Ureter (tissue), 1 donor: ENCODE results near the gene POC1B. TPM values are rescaled to one million over a fixed set of nuclear protein-coding genes. Genes with fewer than 3 reads are reported as not detected.
A peak's percentile ranks its signal among the peaks of the same experiment; 100 is the strongest.

Experiments
- DNase-seq: peaks from one replicate; pipeline ENCODE4 v3.0.0-alpha.2; 2020; ENCODE audit warnings: low spot score
- total RNA-seq: library from RNA; stranded (reverse); gene quantifications from one replicate; pipeline ENCODE4 v1.2.4, GENCODE V29; 2023
- donor health status: DM: yes; HTN: yes; CAD: no.

Gene POC1B
- total RNA-seq, 1 donor from 2014 or later: 32.3 TPM

DNA sequence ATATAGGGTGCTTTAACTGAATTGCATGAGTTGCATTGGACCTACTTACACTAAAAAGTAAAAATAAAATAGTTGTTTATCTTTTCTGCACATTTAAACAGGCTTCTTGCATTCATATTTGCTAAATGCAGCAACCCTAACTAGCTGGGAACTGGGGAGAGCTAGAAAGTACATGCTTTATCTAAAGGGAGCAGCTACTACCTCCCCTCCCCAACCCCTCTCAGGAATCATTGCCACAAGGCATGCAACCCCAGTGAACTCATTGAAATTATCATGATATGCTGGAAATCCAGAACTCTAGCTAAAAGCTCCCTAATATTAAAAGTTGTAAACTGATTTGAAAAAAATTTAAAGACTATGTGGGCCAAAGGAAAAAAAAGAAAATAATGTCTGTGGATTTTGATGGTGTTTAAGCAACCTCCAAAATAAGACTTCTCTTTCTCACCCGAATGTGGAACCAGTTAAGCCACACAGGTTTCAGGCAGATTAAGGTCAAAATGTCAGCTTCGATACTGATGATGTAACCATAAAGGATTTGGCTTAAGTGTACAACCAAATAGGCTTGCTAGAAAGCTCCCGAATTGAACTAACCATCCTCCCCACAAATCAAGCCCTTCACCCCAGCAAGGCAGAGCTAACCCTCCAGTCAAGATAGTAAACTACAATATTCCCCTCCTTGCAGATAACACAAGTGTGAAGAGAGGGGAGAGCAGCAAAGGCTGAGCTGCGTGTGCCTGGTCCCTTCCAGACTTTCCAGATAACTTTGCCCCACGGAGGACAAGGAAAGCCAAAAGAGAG lies 13.8 kb upstream of the POC1B start:
- DNase-seq: no peak

DNA sequence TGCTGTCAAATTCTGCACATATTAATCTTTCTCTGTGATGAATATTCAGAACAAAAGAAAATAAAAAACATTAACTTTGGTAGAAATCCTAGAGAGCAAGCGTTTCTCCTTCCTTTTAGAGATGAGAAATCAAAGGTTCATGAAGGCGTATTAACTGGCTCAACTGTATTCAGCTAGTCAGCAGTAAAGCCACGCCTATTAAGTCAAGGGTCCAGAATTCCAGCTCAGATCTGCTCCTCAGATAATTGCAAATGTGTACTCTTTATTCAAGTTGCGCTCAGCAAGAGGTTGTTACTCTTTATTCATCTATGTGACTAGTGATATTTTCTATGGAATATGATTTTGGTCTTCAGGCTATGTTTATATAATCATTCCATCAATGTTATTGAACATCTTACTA lies 13.1 kb upstream of the POC1B start:
- no peak for DNase-seq

DNA sequence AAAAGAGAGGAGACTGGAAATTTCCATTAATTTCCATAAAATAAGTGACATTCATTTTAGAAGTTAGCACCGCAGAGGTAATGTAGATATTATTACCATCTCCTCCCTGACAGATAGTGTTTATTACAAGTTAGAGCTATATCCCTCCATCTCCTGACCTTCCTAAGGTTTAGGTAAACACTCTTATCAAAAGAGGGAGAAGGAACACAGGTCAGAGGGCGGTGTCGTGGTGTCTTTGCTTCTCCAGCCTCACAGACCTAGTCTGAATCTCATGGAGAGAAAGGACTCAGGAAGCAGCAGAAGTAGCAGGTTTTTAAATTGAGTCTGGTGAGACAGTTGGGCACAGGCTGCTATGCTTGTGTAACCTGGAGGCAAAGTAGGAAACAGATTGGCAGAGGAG lies 11.5 kb upstream of the POC1B start:
- no peak for DNase-seq

GRCh38 chr12:89529738-89530137 lies 3.9 kb upstream of the POC1B start:
- DNase-seq: no peak

- no peak for DNase-seq
These were observed 2.6 kb upstream of the POC1B start for GRCh38 chr12:89528434-89528833.

- DNase-seq: peak; percentile 48
These were observed 483 bp downstream of the POC1B start for GRCh38 chr12:89525305-89525823.

DNA sequence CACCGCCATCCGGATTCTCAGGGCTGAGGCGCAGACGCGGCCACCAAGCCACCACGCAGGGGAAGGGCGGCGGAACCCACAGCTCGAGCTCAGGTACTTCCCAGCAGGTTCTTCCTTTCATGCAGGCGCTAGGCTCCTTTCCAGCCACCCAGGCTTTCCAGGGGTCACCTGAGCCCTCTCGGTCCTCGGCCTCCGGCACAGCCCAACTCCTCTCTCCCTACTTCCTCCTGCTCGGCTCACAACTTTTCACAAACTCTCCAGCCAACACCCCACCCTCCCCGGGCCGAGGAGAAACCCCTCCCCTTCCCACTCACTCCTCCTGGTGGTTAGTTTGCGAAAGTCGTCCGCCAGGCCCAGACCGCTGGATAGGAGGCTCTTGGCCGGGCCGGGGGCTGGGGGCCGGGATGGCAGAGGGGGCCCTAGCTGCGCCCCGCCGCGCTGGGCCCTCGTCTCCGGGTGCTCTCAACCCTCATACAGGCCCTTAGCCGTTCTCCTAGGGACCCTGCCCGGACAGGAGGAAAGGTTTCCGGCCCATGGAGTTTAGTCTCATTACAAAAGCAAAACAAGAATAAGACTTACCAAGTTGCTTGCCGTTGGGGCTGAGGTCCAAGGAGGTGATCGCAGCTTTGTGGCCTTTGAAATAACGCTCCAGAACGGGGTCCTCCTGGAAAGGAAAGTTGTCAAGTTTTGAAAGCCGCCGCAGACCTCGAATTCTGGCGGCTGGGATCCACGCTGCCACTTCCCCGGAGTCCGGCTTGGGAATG lies 1.1 kb downstream of the POC1B start, which contains the start of gene GALNT4:
GALNT4 (minus strand) TSS at position 256 of the 764 bp plus-strand sequence; CDS start at position 9, 247 bp downstream.
- peak; percentile 93 for DNase-seq

- no peak for DNase-seq
These were observed 1.9 kb downstream of the POC1B start for GRCh38 chr12:89523843-89524540.

GRCh38 chr12:89523393-89523792 lies 2.5 kb downstream of the POC1B start:
- DNase-seq: no peak

DNA sequence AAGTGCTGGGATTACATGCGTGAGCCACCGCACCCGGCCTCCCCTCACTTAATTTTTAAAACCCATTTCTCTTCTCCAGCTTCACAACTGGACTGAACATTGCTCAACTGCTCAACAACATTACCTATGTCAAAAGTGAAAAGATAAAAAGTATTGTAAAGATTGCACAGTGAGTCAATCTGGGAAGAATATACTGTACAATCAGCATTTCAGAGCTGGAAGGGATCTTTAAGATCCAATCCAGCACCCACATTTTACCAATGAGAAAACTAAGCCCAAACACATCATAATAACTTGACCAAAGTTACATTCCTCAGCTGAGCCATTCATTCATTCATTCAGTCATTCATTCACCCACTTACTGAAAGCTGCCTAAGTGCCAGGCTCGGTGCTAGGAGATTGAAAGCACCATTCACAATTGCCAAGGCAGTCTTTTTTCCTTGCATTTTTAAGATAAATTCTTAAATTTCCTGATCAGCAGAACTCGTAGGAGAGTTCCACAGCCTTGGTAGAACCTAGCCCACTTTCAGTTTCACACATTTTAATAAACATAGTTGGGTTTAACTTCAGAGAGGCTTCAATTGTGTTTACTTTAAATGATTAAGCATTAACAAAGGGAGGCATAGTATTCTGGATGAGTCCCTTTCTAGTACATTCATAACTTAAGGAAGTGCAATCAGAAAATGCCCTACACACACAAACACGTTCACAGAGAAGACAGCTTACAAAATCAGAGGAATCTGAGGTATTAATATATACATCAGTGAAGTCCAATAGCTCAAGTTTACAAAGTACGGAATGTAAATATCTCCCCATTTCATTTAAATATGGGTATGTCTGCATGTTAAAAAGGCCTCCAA lies 4.3 kb downstream of the POC1B start:
- no peak for DNase-seq

DNA sequence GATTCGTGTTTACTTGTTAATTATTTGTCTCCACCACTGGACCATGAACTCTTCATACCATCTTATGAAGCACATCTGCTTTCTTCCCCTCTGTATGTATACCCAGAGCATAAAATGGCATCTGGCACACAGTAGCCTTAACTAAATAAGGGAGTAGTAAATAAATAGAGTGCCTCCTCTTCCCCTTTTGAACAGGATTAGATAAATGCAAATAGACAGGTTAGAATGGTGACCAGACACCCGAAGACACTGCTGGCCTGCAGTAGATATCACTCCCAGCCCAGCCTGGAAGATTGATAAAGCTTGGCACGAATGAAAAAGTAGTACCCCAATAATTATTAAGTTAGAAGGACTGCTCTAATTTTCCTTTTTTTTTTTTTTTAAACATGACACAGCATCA lies 8.1 kb downstream of the POC1B start:
- DNase-seq: no peak

DNA sequence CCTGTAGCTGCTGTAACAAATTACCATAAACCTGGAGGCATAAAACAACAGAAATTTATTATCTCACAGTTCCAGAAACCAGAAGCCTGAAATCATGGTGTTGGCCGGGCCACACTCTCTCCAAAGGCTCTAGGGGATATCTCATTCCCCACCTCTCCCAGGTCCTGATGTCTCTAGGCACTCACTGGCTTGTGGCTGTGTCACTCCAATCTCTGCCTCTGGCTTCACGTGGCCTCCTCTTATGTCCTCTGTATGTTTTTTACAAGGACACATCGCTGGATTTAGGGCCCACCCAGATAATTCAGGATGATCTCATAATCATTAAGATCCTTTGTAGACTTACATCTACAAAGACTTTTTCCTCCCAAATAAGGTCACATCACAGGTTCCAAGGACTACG lies 9.2 kb downstream of the POC1B start:
- DNase-seq: no peak

DNA sequence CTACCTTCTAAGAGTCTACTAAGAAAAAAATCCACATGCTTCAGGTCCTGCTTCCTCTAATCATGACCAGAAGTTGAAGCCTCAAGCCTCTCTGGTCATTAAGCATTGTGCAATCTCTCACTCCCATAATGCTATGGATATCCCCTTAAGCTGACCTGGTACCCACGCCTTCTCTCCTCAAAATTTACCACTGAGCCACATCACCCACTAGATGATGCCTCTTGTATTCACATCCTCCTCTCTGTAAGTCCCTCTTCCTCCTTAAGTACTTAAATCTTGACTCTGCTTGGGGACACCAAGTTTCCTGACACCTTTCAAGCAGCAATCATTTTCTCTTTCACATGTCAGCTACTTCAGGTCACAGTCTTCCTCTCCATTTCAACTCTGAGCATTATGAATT lies 11.1 kb downstream of the POC1B start:
- no peak for DNase-seq

DNA sequence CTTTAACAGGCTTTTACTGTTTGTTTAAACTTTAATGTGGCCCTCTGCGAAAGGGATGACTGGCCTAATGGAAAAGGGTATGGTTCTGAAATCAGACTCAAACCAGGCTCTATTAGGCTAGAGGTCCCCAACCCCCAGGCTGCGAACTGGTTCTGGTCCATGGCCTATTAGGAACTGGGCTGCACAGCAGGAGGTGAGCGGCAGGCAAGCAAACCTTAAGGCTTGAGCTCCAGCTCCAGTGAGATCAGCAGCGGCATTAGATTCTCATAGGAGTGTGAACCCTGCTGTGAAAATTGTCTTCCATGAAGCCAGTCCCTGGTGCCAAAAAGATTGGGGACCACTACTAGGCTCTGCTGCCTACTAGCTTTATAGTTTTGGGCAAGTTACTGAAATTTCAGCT lies 12.3 kb downstream of the POC1B start:
- DNase-seq: no peak

GRCh38 chr12:89507015-89507824 lies 18.6 kb downstream of the POC1B start:
- no peak for DNase-seq

- no peak for DNase-seq
These were observed 19.8 kb downstream of the POC1B start for GRCh38 chr12:89506050-89506449.

DNA sequence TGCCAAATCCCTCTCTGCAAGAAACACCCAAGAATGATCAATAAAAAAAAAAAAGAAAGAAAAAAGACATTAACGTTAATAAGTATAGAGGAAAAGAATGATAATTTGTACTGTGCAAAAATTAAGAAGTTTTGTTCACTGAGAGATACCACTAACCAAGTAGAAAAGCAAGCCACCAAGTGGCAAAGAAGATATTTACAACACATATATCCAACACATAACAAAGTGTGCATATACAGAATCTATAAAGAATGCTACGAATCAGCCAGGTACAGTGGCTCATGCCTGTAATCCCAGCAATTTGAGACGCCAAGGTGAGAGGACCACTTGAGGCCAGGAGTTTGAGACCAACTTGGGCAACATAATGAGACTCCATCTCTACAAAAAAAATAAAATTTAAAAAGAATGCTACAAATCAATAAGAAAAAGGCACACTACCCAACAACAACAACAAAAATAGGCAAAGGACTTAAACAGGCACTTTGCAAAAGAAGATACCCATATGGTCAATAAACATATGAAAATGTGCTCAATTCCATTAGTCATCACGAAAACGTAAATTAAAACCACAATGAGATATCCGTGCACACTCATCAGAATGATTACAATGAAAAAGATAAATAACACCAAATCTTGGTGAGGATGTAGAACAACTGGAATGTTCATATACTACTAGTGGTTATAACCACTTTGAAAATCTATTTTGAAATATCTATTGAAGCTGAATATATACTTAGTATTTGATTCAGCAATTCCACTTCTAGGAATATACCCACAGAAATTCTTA lies 21.1 kb downstream of the POC1B start:
- no peak for DNase-seq

- DNase-seq: no peak
These were observed 24.1 kb downstream of the POC1B start for GRCh38 chr12:89501793-89502192.

- no peak for DNase-seq
These were observed 26.0 kb downstream of the POC1B start for GRCh38 chr12:89499857-89500256.

DNA sequence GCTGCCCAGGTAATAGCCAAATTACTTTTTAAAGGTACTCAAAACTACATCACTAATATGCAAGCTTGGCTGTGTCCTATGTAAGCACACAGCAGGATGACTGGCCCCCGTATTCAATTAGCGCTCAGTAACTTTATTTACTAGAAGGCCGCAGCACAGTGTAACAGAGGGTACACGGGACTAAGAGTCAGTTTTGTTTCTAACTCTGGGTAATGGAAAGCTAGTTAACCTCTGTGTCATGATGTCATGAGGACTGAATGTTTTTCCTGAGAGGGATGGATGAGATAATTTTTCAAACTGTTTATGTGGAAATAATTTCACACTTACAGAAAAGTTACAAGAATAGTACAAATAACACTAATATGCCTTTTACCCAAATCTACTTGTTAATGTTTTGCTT lies 28.4 kb downstream of the POC1B start:
- DNase-seq: no peak
